Muscle layer of duodenum (tissue), 2 donors: ENCODE results near the gene FOXE3.

Experiments used
- H3K27ac ChIP-seq: one replicate; pipeline ENCODE4 v1.7.0; 2013; ENCODE audit warnings: mild to moderate bottlenecking, low read length
- H3K27me3 ChIP-seq: one replicate; pipeline ENCODE4 v1.7.0; 2013; ENCODE audit warnings: low read depth, mild to moderate bottlenecking, control low read depth, low read length
- H3K36me3 ChIP-seq, 2 donors: one replicate each; pipeline ENCODE4 v1.7.0; 2013; ENCODE audit warnings: low read length in 2 of 2, control low read depth in 1 of 2, mild to moderate bottlenecking in 1 of 2; ENCODE audit not compliant: insufficient read depth in 2 of 2, control insufficient read depth in 1 of 2
- H3K4me1 ChIP-seq, 2 donors: one replicate each; pipeline ENCODE4 v1.7.0; 2013; ENCODE audit warnings: low read length in 2 of 2, mild to moderate bottlenecking in 2 of 2, control low read depth in 1 of 2, moderate library complexity in 1 of 2; ENCODE audit not compliant: insufficient read depth in 2 of 2, control insufficient read depth in 1 of 2
- H3K4me3 ChIP-seq, 2 donors: one replicate each; pipeline ENCODE4 v1.7.0; 2013; ENCODE audit warnings: low read length in 2 of 2, low read depth in 1 of 2, mild to moderate bottlenecking in 1 of 2
- H3K9me3 ChIP-seq, 2 donors: one replicate each; pipeline ENCODE4 v1.7.0; 2013; ENCODE audit warnings: low read length in 2 of 2, control low read depth in 1 of 2, mild to moderate bottlenecking in 1 of 2; ENCODE audit not compliant: control insufficient read depth in 1 of 2
- donor health status: healthy.

FOXE3 gene

DNA sequence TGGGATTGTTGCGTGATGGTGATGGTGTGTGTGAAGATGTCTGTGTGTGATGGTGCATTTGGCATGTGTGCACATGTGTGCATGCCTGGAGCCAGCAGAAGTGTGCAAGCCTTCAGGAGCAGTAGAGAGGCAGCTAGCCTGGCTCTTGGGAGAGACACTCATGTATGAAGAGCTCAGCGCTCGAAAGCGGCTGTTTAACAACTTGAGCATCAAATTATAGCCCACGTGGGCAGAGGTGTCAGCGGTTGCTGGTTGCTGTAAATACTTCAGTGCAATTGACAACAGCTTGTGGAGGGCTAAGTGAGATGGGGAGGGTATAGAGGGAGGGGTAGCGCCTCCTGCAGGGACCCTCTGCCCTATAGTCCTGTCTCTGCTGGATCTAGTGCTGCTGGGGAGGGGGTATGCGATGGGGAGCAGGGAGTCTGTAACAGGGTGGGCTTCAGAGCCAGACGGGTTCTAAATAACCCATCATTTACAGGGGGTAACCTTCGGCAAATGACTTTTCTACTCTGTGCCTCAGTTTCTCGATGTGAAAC, 43.2 kb downstream of the FOXE3 start:
- peaks cover 17% of the 10 kb centered on the region for H3K27me3 ChIP-seq
- H3K4me1 ChIP-seq = no peaks in the 10 kb centered on the region
- no peaks in the 10 kb centered on the region for H3K36me3 ChIP-seq
- no peaks in the 10 kb centered on the region for H3K9me3 ChIP-seq
- no peak overlapping the region for H3K27ac ChIP-seq
- H3K4me3 ChIP-seq = no peak overlapping the region

GRCh38 chr1:47460040-47460439, 44.0 kb downstream of the FOXE3 start:
- no peaks in the 10 kb centered on the region for H3K36me3 ChIP-seq
- no peak overlapping the region for H3K4me3 ChIP-seq
- H3K27me3 ChIP-seq = peaks cover 17% of the 10 kb centered on the region
- no peak overlapping the region for H3K27ac ChIP-seq
- H3K9me3 ChIP-seq = no peaks in the 10 kb centered on the region
- H3K4me1 ChIP-seq = no peaks in the 10 kb centered on the region

DNA sequence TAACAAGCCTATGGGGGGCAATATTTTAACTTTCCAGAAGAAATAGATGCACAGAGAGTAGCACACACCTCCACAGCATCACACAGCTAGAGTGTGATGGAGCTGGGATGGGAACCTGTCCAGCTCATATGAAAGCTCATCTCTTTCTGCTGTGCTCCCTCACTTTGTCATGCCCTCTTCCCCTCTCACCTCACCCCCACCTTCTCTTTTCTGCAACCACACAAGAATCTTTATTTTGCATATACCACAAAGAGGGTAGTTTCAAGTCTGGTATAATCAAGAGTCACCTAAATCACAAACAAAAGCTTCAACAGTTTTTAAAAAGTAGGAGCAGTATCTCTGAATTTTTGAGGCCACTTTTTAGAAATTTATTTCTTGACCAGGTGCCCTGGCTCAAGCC, 44.4 kb downstream of the FOXE3 start:
- no peaks in the 10 kb centered on the region for H3K9me3 ChIP-seq
- H3K4me3 ChIP-seq = no peak overlapping the region
- H3K4me1 ChIP-seq = no peaks in the 10 kb centered on the region
- H3K27me3 ChIP-seq = peaks cover 17% of the 10 kb centered on the region
- H3K36me3 ChIP-seq = no peaks in the 10 kb centered on the region
- no peak overlapping the region for H3K27ac ChIP-seq

DNA sequence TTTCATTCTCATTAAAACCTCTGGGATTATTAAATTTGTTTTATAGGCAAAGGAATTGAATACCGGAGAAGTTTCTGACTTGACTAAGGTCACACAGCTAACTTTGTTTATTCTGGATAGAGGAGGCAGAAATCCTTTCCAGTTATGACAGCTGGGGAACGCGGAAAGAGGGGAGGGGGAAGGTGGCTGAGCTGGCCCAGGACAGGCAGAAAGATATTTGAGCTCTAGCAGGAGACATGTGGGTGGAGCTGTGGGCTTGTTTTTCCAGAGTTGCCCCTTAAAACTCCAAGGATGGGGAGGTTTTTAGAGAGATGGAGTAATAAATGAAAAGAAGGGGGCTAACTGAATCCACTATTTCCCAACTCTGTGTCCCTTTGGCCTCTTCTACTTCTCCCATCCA, 49.5 kb downstream of the FOXE3 start:
- H3K27me3 ChIP-seq = peaks cover 13% of the 10 kb centered on the region
- no peak overlapping the region for H3K27ac ChIP-seq
- no peak overlapping the region for H3K4me3 ChIP-seq
- no peaks in the 10 kb centered on the region for H3K4me1 ChIP-seq
- no peaks in the 10 kb centered on the region for H3K9me3 ChIP-seq
- no peaks in the 10 kb centered on the region for H3K36me3 ChIP-seq
